HCT116 (cell line): ENCODE data around the gene POU5F2. TPM values are rescaled to one million over a fixed set of nuclear protein-coding genes. Genes with fewer than 3 reads are reported as not detected.

Experiments
- ATAC-seq: fragments of 200-7000 bp; cut with Tn5 transposase; 2 replicates; pipeline ENCODE4 v1.9.1; 2020; ENCODE audit warnings: mild to moderate bottlenecking, moderate library complexity
- BruUV-seq: library from RNA; stranded (reverse); fragments of 400-500 nt; replicated peaks from 2 replicates; lab custom pipeline; 2021; lab: Mats Ljungman, UMichigan
- CTCF ChIA-PET: fragments of 300-600 bp; sonication (Branson Sonifier 250); formaldehyde crosslinking; loops from one replicate; lab custom pipeline; 2021; ENCODE audit warnings: antibody characterized with exemption; lab: Charles Lee
- POLR2A ChIA-PET: fragments of 300-600, 350-600 bp; sonication (Branson Sonifier 250); formaldehyde crosslinking; loops from one replicate; lab custom pipeline; 2021; ENCODE audit warnings: antibody characterized with exemption; lab: Charles Lee
- RAD21 ChIA-PET, 2 experiments: fragments of 300-600 bp; sonication (Branson Sonifier 250); formaldehyde crosslinking; loops; one replicate each; lab custom pipeline; 2023; ENCODE audit warnings: low total read pairs in 2 of 2; ENCODE audit not compliant: uncharacterized antibody in 2 of 2, unreplicated experiment in 2 of 2, low non-redundant PET in 1 of 2; lab: Charles Lee
- DNase-seq: peaks from one replicate; pipeline ENCODE4 v3.0.0-alpha.2; 2010; ENCODE audit warnings: low read depth, low spot score
- H2AFZ ChIP-seq: fragments of 200-600 bp; shearing (Covaris generic), sonication (generic); 2 replicates; pipeline ENCODE4 v1.6.1; 2017; ENCODE audit warnings: low read depth, mixed run types, mixed read lengths, antibody characterized with exemption, low read length; ENCODE audit not compliant: poor library complexity, severe bottlenecking
- H3K27ac ChIP-seq: 2 replicates; pipeline ENCODE4 v1.5.1; 2012; ENCODE audit warnings: low read depth, low read length
- H3K27me3 ChIP-seq: fragments of 200-600 bp; sonication (generic); 2 replicates; pipeline ENCODE4 v1.6.1; 2016; ENCODE audit warnings: mixed run types, low read length, mixed read lengths; ENCODE audit not compliant: insufficient read depth
- H3K36me3 ChIP-seq, 2 experiments: fragments of 200-500 bp in 1 of 2; fragments of 200-600 bp in 1 of 2; sonication (Bioruptor generic) in 1 of 2; sonication (generic) in 1 of 2; 2 replicates each; pipeline versions ENCODE4 v1.5.1 to v1.6.1; 2014 to 2016; ENCODE audit warnings: low read length in 2 of 2, inconsistent platforms in 1 of 2, mixed read lengths in 1 of 2, mixed run types in 1 of 2; ENCODE audit not compliant: insufficient read depth in 2 of 2, control insufficient read depth in 1 of 2
- H3K4me1 ChIP-seq, 2 experiments: fragments of 200-600 bp in 1 of 2; sonication (generic) in 1 of 2; 2 replicates each; pipeline versions ENCODE4 v1.5.1 to v1.6.1; 2012 to 2017; ENCODE audit warnings: low read length in 2 of 2, inconsistent platforms in 1 of 2, mild to moderate bottlenecking in 1 of 2, mixed read lengths in 1 of 2, mixed run types in 1 of 2, moderate library complexity in 1 of 2; ENCODE audit not compliant: insufficient read depth in 2 of 2, control insufficient read depth in 1 of 2
- H3K4me2 ChIP-seq: fragments of 200-600 bp; sonication (generic); 2 replicates; pipeline ENCODE4 v1.6.1; 2017; ENCODE audit warnings: mixed run types, low read length, mixed read lengths
- H3K4me3 ChIP-seq, 2 experiments: fragments of 200-600 bp in 1 of 2; sonication (generic) in 1 of 2; replicated peaks in 1 of 2; 2 replicates each; pipeline ENCODE4 v1.5.1; 2011 to 2016; ENCODE audit warnings: low read length in 2 of 2, control low read depth in 1 of 2, low read depth in 1 of 2, mild to moderate bottlenecking in 1 of 2, mixed read lengths in 1 of 2, mixed run types in 1 of 2
- H3K79me2 ChIP-seq: fragments of 200-600 bp; sonication (generic); 2 replicates; pipeline ENCODE4 v1.6.1; 2017; ENCODE audit warnings: mild to moderate bottlenecking, mixed run types, low read length, moderate library complexity, mixed read lengths; ENCODE audit not compliant: insufficient read depth
- H3K9ac ChIP-seq: fragments of 200-600 bp; sonication (generic); 2 replicates; pipeline ENCODE4 v1.6.1; 2016; ENCODE audit warnings: low read length, mixed read lengths
- H3K9me2 ChIP-seq: fragments of 200-600 bp; sonication (generic), shearing (Covaris generic); 2 replicates; pipeline ENCODE4 v1.6.1; 2017; ENCODE audit warnings: mixed run types, mild to moderate bottlenecking, moderate library complexity; ENCODE audit not compliant: insufficient read depth
- H3K9me3 ChIP-seq, 2 experiments: fragments of 200-500 bp in 1 of 2; fragments of 200-600 bp in 1 of 2; sonication (Bioruptor generic) in 1 of 2; sonication (generic) in 1 of 2; 2 replicates each; pipeline ENCODE4 v1.6.1; 2014 to 2017; ENCODE audit warnings: low read length in 2 of 2, mixed read lengths in 2 of 2, inconsistent platforms in 1 of 2, low read depth in 1 of 2, mild to moderate bottlenecking in 1 of 2, mixed run types in 1 of 2, moderate library complexity in 1 of 2; ENCODE audit not compliant: control insufficient read depth in 1 of 2, insufficient read depth in 1 of 2
- H4K20me1 ChIP-seq: fragments of 200-600 bp; sonication (generic), shearing (Covaris generic); 2 replicates; pipeline ENCODE4 v1.6.1; 2017; ENCODE audit warnings: mixed run types, mild to moderate bottlenecking, moderate library complexity; ENCODE audit not compliant: insufficient read depth
- RAD21 ChIP-seq: IDR thresholded peaks from 2 replicates; pipeline ENCODE4 v1.6.1; 2012; ENCODE audit warnings: low read depth, mild to moderate bottlenecking
- intact Hi-C: fragments of 100-400 bp; cut with micrococcal nuclease; formaldehyde crosslinking; loops from 2 replicates; pipeline ENCODE4 v1.10.0; 2022
- total RNA-seq: library from RNA; stranded (reverse); gene quantifications from one replicate; pipeline ENCODE4 v1.2.1, GENCODE V29; 2021; ENCODE audit not compliant: unreplicated experiment
- TF ChIP-seq, protein P1 (sequence below): IDR thresholded peaks from 2 replicates; pipeline ENCODE4 v1.6.1; 2011; ENCODE audit warnings: mild to moderate bottlenecking, low read length, moderate library complexity; ENCODE audit not compliant: insufficient replicate concordance; ENCODE audit errors: extremely low read depth
- TF ChIP-seq, protein P2 (sequence below): IDR thresholded peaks from 2 replicates; pipeline ENCODE4 v1.6.1; 2012; ENCODE audit warnings: low read depth
- TF ChIP-seq, protein P3 (sequence below), 3 experiments: fragments of 200-600 bp in 1 of 3; sonication (generic) in 1 of 3; IDR thresholded peaks in 2 of 3; conservative IDR thresholded peaks in 1 of 3; 2 replicates each; pipeline ENCODE4 v1.5.1; 2012 to 2017; ENCODE audit warnings: low read depth in 2 of 3, low read length in 2 of 3, antibody characterized with exemption in 1 of 3, borderline replicate concordance in 1 of 3, control low read depth in 1 of 3, mild to moderate bottlenecking in 1 of 3, mixed read lengths in 1 of 3, mixed run types in 1 of 3, moderate library complexity in 1 of 3; ENCODE audit not compliant: insufficient read depth in 1 of 3

POU5F2 gene
- total RNA-seq, 1 experiment from 2014 or later = 0.44 TPM

DNA sequence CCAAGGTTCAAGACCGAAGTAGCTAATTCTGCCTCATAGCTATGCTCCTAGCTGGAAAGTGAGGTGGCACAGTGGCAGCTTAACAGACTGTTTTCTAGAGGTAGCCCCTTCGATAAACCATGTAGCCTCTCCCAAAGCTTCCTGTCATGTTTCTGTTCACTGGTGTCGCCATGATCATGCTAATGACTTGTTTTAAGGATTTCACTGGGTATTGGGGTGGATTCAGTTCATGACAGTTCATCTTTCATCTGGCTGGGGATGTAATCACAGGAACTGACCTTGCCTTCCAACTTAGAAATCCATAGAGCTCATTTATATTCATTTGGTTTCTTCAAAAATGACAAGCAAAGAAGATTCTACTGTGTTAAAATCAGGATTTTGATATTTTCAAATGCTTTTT, 9.4 kb downstream of the POU5F2 start:
- Histone ChIP-seq H4K20me1 (no peaks in the 10 kb centered on the region), H2AFZ (no peak overlapping the region), H3K79me2 (no peaks in the 10 kb centered on the region), H3K27ac (no peak overlapping the region), H3K4me1 (no peaks in the 10 kb centered on the region), H3K9me2 (no peaks in the 10 kb centered on the region), H3K4me3 (no peak overlapping the region), H3K27me3 (no peaks in the 10 kb centered on the region), H3K9me3 (no peaks in the 10 kb centered on the region), H3K9ac (no peak overlapping the region), H3K36me3 (no peaks in the 10 kb centered on the region), H3K4me2 (no peak overlapping the region)
- intact Hi-C loops = no loop called here
- TF ChIP-seq RAD21 = no peak
- RAD21 ChIA-PET = no interaction called here
- POLR2A ChIA-PET = no interaction called here
- CTCF ChIA-PET = no interaction called here
- ATAC-seq (no peak), DNase-seq (no peak)
- no TSS peak for BruUV-seq

DNA sequence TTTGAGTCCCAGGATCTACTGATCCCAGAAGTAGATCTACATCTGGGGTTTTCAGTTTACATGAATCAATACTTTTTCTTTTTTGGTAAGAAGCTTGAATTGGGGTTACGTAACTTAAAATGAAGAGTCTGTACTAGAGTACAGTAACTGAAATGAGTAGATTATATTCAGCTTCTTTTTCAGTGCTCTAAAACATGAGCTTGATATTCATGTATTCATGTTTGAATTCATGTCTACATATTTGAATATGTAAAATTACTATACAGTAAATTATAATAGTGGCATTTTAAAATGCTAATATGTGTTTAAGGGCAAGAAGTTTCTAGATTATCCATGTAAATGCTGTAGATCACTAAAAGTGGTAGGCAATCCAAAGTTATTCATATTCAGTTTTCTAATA, 14.8 kb downstream of the POU5F2 start:
- H3K9me2 ChIP-seq = no peaks in the 10 kb centered on the region
- no peaks in the 10 kb centered on the region for H3K9me3 ChIP-seq
- no peak overlapping the region for H2AFZ ChIP-seq
- POLR2A ChIA-PET = no interaction called here
- CTCF ChIA-PET = no interaction called here
- ATAC-seq = no peak
- no peak overlapping the region for H3K9ac ChIP-seq
- TF ChIP-seq, protein P1, sequence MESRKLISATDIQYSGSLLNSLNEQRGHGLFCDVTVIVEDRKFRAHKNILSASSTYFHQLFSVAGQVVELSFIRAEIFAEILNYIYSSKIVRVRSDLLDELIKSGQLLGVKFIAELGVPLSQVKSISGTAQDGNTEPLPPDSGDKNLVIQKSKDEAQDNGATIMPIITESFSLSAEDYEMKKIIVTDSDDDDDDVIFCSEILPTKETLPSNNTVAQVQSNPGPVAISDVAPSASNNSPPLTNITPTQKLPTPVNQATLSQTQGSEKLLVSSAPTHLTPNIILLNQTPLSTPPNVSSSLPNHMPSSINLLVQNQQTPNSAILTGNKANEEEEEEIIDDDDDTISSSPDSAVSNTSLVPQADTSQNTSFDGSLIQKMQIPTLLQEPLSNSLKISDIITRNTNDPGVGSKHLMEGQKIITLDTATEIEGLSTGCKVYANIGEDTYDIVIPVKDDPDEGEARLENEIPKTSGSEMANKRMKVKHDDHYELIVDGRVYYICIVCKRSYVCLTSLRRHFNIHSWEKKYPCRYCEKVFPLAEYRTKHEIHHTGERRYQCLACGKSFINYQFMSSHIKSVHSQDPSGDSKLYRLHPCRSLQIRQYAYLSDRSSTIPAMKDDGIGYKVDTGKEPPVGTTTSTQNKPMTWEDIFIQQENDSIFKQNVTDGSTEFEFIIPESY = no peak
- TF ChIP-seq, protein P2, sequence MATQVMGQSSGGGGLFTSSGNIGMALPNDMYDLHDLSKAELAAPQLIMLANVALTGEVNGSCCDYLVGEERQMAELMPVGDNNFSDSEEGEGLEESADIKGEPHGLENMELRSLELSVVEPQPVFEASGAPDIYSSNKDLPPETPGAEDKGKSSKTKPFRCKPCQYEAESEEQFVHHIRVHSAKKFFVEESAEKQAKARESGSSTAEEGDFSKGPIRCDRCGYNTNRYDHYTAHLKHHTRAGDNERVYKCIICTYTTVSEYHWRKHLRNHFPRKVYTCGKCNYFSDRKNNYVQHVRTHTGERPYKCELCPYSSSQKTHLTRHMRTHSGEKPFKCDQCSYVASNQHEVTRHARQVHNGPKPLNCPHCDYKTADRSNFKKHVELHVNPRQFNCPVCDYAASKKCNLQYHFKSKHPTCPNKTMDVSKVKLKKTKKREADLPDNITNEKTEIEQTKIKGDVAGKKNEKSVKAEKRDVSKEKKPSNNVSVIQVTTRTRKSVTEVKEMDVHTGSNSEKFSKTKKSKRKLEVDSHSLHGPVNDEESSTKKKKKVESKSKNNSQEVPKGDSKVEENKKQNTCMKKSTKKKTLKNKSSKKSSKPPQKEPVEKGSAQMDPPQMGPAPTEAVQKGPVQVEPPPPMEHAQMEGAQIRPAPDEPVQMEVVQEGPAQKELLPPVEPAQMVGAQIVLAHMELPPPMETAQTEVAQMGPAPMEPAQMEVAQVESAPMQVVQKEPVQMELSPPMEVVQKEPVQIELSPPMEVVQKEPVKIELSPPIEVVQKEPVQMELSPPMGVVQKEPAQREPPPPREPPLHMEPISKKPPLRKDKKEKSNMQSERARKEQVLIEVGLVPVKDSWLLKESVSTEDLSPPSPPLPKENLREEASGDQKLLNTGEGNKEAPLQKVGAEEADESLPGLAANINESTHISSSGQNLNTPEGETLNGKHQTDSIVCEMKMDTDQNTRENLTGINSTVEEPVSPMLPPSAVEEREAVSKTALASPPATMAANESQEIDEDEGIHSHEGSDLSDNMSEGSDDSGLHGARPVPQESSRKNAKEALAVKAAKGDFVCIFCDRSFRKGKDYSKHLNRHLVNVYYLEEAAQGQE = no peak
- TF ChIP-seq, protein P3, sequence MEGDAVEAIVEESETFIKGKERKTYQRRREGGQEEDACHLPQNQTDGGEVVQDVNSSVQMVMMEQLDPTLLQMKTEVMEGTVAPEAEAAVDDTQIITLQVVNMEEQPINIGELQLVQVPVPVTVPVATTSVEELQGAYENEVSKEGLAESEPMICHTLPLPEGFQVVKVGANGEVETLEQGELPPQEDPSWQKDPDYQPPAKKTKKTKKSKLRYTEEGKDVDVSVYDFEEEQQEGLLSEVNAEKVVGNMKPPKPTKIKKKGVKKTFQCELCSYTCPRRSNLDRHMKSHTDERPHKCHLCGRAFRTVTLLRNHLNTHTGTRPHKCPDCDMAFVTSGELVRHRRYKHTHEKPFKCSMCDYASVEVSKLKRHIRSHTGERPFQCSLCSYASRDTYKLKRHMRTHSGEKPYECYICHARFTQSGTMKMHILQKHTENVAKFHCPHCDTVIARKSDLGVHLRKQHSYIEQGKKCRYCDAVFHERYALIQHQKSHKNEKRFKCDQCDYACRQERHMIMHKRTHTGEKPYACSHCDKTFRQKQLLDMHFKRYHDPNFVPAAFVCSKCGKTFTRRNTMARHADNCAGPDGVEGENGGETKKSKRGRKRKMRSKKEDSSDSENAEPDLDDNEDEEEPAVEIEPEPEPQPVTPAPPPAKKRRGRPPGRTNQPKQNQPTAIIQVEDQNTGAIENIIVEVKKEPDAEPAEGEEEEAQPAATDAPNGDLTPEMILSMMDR (IDR thresholded peaks at IDR 0.05 in 2 of 3, conservative IDR thresholded peaks at IDR 0.05 in 1 of 3; ENCODE audit: borderline replicate concordance in 1 of 3, insufficient read depth in 1 of 3, low read depth in 2 of 3, low read length in 2 of 3) = no peak
- no TSS peak for BruUV-seq
- no peak overlapping the region for H3K4me2 ChIP-seq
- H3K4me3 ChIP-seq = no peak overlapping the region
- no peaks in the 10 kb centered on the region for H3K36me3 ChIP-seq
- intact Hi-C loops = no loop called here
- H3K27ac ChIP-seq = no peak overlapping the region
- H3K27me3 ChIP-seq = no peaks in the 10 kb centered on the region
- no peaks in the 10 kb centered on the region for H3K79me2 ChIP-seq
- no peak for DNase-seq
- RAD21 ChIA-PET = no interaction called here
- no peaks in the 10 kb centered on the region for H3K4me1 ChIP-seq
- H4K20me1 ChIP-seq = no peaks in the 10 kb centered on the region
